GM10266 (cell line): ENCODE data around the gene LGALS1.
A peak's percentile ranks its signal among the peaks of the same experiment; 100 is the strongest.
"Not testable (repeated sequence)": the region's sequence is repeated elsewhere in the genome, so short reads cannot be mapped to it uniquely, and the experiment has no call there.

Experiments used
- DNase-seq: peaks from one replicate; pipeline ENCODE4 v3.0.0; 2012; ENCODE audit errors: extremely low spot score
- CTCF ChIP-seq: IDR thresholded peaks from 2 replicates; pipeline ENCODE4 v1.5.1; 2012; ENCODE audit warnings: mild to moderate bottlenecking, low read depth; ENCODE audit not compliant: control insufficient read depth, insufficient read depth; ENCODE audit errors: missing control alignments

Gene LGALS1

GRCh38 chr22:37692627-37693285, 17.3 kb downstream of the LGALS1 start:
- no peak for TF ChIP-seq CTCF
- DNase-seq, result no peak

- not testable (repeated sequence) for DNase-seq
These were observed 18.7 kb downstream of the LGALS1 start for GRCh38 chr22:37694131-37694530.

- DNase-seq, result not testable (repeated sequence)
These were observed 20.8 kb downstream of the LGALS1 start for GRCh38 chr22:37696260-37696656.

GRCh38 chr22:37696657-37697537, 21.5 kb downstream of the LGALS1 start, which contains the start of gene TRIOBP:
Gene TRIOBP (plus strand): TSS chr22:37697048. CDS start chr22:37701366, 4,318 bp downstream.
- TF ChIP-seq CTCF, result peak; percentile 28
- peak; percentile 73 for DNase-seq

GRCh38 chr22:37697538-37697835, 22.1 kb downstream of the LGALS1 start:
- no peak for TF ChIP-seq CTCF
- DNase-seq, result no peak

- no peak for DNase-seq
- no peak for TF ChIP-seq CTCF
These were observed 25.8 kb downstream of the LGALS1 start for GRCh38 chr22:37701141-37701786.

GRCh38 chr22:37703906-37704305, 28.5 kb downstream of the LGALS1 start:
- no peak for DNase-seq
- TF ChIP-seq CTCF, result no peak

GRCh38 chr22:37704645-37705044, 29.2 kb downstream of the LGALS1 start:
- DNase-seq, result no peak
- no peak for TF ChIP-seq CTCF
